T-cell (primary cell): ENCODE results near the gene LCOR. TPM values are rescaled to one million over a fixed set of nuclear protein-coding genes. Genes with fewer than 3 reads are reported as not detected.

Experiments
- ATAC-seq, 4 experiments: fragments of 200-7000 bp in 3 of 4; fragments of 150-1000 bp in 1 of 4; cut with Tn5 transposase; replicated peaks in 1 of 4; 1 replicate in 3 of 4; 2 replicates in 1 of 4; pipeline ENCODE4 v1.10.0; 2021; ENCODE audit warnings: moderate library complexity in 3 of 4, mild to moderate bottlenecking in 2 of 4, moderate number of reproducible peaks in 1 of 4
- CTCF ChIA-PET, 2 donors: fragments of 300-600 bp; sonication (Branson Sonifier 250); formaldehyde crosslinking; loops; one replicate each; lab custom pipeline; 2022; ENCODE audit warnings: antibody characterized with exemption in 2 of 2; lab: Charles Lee
- POLR2A ChIA-PET, 2 donors: fragments of 300-600 bp; sonication (Branson Sonifier 250); formaldehyde crosslinking; loops; one replicate each; lab custom pipeline; 2022; ENCODE audit warnings: antibody characterized with exemption in 2 of 2; lab: Charles Lee
- DNase-seq, 35 experiments: peaks; one replicate each; pipeline versions ENCODE4 v3.0.0 to v3.0.0-alpha.2; 2013 to 2023
- H3K27ac ChIP-seq: one replicate; pipeline ENCODE4 v1.5.1; 2013; ENCODE audit warnings: low read length
- H3K27me3 ChIP-seq, 2 experiments: replicated peaks in 1 of 2; 1 replicate in 1 of 2; 2 replicates in 1 of 2; pipeline versions ENCODE4 v1.6.1 to v1.7.0; 2013; ENCODE audit warnings: low read length in 1 of 2, mixed read lengths in 1 of 2; ENCODE audit not compliant: control insufficient read depth in 2 of 2, insufficient read depth in 2 of 2; ENCODE audit errors: extremely low read depth in 1 of 2
- H3K36me3 ChIP-seq, 2 donors: 1 replicate in 1 of 2; 2 replicates in 1 of 2; pipeline versions ENCODE4 v1.6.1 to v1.7.0; 2013; ENCODE audit warnings: low read length in 1 of 2; ENCODE audit not compliant: control insufficient read depth in 2 of 2, insufficient read depth in 1 of 2; ENCODE audit errors: extremely low read depth in 1 of 2
- H3K4me1 ChIP-seq, 2 experiments: 1 replicate in 1 of 2; 2 replicates in 1 of 2; pipeline versions ENCODE4 v1.6.1 to v1.7.0; 2013; ENCODE audit warnings: low read length in 2 of 2, mixed read lengths in 1 of 2; ENCODE audit not compliant: insufficient read depth in 2 of 2, control insufficient read depth in 1 of 2; ENCODE audit errors: extremely low read depth in 1 of 2
- H3K4me3 ChIP-seq, 2 donors: 1 replicate in 1 of 2; 2 replicates in 1 of 2; pipeline versions ENCODE4 v1.5.1 to v1.7.0; 2013; ENCODE audit warnings: mild to moderate bottlenecking in 2 of 2, low read length in 1 of 2, moderate library complexity in 1 of 2; ENCODE audit not compliant: control insufficient read depth in 1 of 2; ENCODE audit errors: extremely low read depth in 1 of 2
- H3K9me3 ChIP-seq: 2 replicates; pipeline ENCODE4 v1.7.0; 2013
- H3K27ac Mint-ChIP-seq, 2 donors: one replicate each; pipeline ENCODE4 v1.8.0; 2020 to 2021; ENCODE audit warnings: mild to moderate bottlenecking in 2 of 2, mixed read lengths in 2 of 2
- H3K27me3 Mint-ChIP-seq, 2 donors: one replicate each; pipeline ENCODE4 v1.8.0; 2021 to 2022; ENCODE audit warnings: mixed read lengths in 2 of 2
- H3K36me3 Mint-ChIP-seq: one replicate; pipeline ENCODE4 v1.8.0; 2021; ENCODE audit warnings: mixed read lengths
- H3K4me1 Mint-ChIP-seq, 3 donors: one replicate each; pipeline ENCODE4 v1.8.0; 2020 to 2022; ENCODE audit warnings: mixed read lengths in 3 of 3, mild to moderate bottlenecking in 1 of 3
- H3K4me3 Mint-ChIP-seq, 3 donors: one replicate each; pipeline ENCODE4 v1.8.0; 2020 to 2022; ENCODE audit warnings: mild to moderate bottlenecking in 3 of 3, mixed read lengths in 3 of 3, moderate library complexity in 3 of 3
- H3K9me3 Mint-ChIP-seq, 3 donors: one replicate each; pipeline ENCODE4 v1.8.0; 2020 to 2022; ENCODE audit warnings: mixed read lengths in 3 of 3
- WGBS: methylation state at CpG from one replicate; pipeline ENCODE4 v1.1.5; 2013; ENCODE audit warnings: missing lambda C conversion rate; ENCODE audit not compliant: insufficient coverage; 5-methylcytosine and 5-hydroxymethylcytosine counted together
- total RNA-seq, 35 experiments: library from RNA in 6 of 35; stranded (reverse) in 6 of 35; fragments of 120-200 nt in 1 of 35; gene quantifications; one replicate each; pipeline versions ENCODE4 v1.2.1 to v1.2.4 and lab custom pipeline; 2013 to 2026

The LCOR gene
- total RNA-seq, 5 donors from 2014 or later (not counting 1 experiment from before 2014, with no cell fraction given): 32.0 to 67.3 (median 38.0) TPM

GRCh38 chr10:97039538-97040247 is 207.6 kb downstream of the LCOR start:
- H3K9me3 Mint-ChIP-seq: peaks cover 0 to 2% (median 0%) of the 10 kb centered on the region in 3 donors
- no peak overlapping the region for H3K27ac Mint-ChIP-seq
- peaks cover 0 to 9% of the 10 kb centered on the region in 2 experiments for H3K4me1 ChIP-seq
- WGBS: 83% methylated on average over 9 of the region's 16 CpGs
- no peaks in the 10 kb centered on the region for H3K9me3 ChIP-seq
- no peaks in the 10 kb centered on the region for H3K36me3 Mint-ChIP-seq
- peaks cover 11 to 22% (median 14%) of the 10 kb centered on the region in 3 donors for H3K4me1 Mint-ChIP-seq
- POLR2A ChIA-PET: no interaction called here
- peaks cover 0 to 18% of the 10 kb centered on the region in 2 experiments for H3K27me3 ChIP-seq
- H3K4me3 Mint-ChIP-seq: no peak overlapping the region
- H3K27me3 Mint-ChIP-seq: peaks cover 15 to 20% of the 10 kb centered on the region in 2 donors
- no peak overlapping the region for H3K27ac ChIP-seq
- no peaks in the 10 kb centered on the region for H3K36me3 ChIP-seq
- ATAC-seq: no peak
- no peak for DNase-seq
- CTCF ChIA-PET: interaction anchor here in 1 of 2 donors (1.0 kb wide), 1 partner anchor 172 kb away, joined by 3 read pairs; no protein-coding TSS in a partner anchor
- no peak overlapping the region for H3K4me3 ChIP-seq

GRCh38 chr10:97040248-97040584 is 208.1 kb downstream of the LCOR start:
- DNase-seq: no peak
- no peaks in the 10 kb centered on the region for H3K36me3 Mint-ChIP-seq
- peaks cover 11 to 22% (median 14%) of the 10 kb centered on the region in 3 donors for H3K4me1 Mint-ChIP-seq
- POLR2A ChIA-PET: no interaction called here
- no peaks in the 10 kb centered on the region for H3K36me3 ChIP-seq
- H3K9me3 ChIP-seq: no peaks in the 10 kb centered on the region
- peaks cover 0 to 15% of the 10 kb centered on the region in 2 experiments for H3K27me3 ChIP-seq
- ATAC-seq: no peak
- no peak overlapping the region for H3K27ac Mint-ChIP-seq
- H3K4me3 ChIP-seq: no peak overlapping the region
- H3K27me3 Mint-ChIP-seq: peaks cover 12 to 16% of the 10 kb centered on the region in 2 donors
- H3K4me3 Mint-ChIP-seq: no peak overlapping the region
- WGBS: 100% methylated on average over 2 of the region's 9 CpGs
- peaks cover 0 to 9% of the 10 kb centered on the region in 2 experiments for H3K4me1 ChIP-seq
- CTCF ChIA-PET: no interaction called here
- H3K9me3 Mint-ChIP-seq: peaks cover 0 to 2% (median 0%) of the 10 kb centered on the region in 3 donors
- H3K27ac ChIP-seq: no peak overlapping the region

DNA sequence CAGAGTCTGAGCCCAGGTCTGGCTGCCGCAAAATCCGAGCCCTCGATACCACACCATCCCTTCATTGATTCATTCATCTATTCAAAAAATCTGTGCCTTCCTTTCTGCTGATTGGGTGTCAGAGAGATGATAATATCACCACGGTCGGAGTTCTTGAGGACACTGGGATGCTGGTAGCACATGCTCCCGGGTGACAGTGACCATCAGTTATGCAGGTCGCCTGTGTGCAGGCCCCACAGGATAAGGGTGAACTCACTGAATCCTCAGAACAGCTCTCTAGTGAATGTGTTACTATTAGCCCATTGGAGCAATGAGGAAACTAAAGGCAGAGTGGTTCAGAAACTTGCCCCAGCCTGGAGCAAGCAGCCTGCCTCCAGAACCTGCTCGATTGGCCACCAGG is 208.6 kb downstream of the LCOR start:
- CTCF ChIA-PET: no interaction called here
- 81% methylated on average over 4 of the region's 8 CpGs for WGBS
- H3K27ac Mint-ChIP-seq: no peak overlapping the region

DNA sequence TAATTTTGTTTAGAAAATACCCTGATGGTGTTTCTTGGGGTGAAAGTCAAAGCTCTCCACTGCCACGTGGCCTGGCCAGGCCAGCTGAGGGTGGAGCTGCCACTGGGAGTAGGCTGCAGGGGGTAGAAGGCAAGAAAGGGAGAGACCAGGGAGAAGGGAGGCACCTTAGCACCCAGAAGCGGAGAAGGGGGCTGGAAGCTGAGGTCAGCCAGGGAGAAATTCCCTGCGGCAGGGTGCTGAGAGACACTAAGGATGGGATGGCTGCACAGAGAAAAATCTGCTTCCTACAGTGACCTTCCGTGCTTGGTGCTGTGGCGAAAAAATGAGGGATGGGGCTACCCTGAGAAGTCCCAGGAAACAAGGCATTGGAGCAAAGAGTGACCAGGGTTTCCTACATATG is 210.0 kb downstream of the LCOR start:
- no peak for DNase-seq
- Mint-ChIP-seq H3K9me3 (peaks cover 0 to 2% (median 0%) of the 10 kb centered on the region in 3 donors), H3K4me3 (no peak overlapping the region), H3K4me1 (peaks cover 10 to 15% (median 13%) of the 10 kb centered on the region in 3 donors), H3K27ac (no peak overlapping the region), H3K36me3 (no peaks in the 10 kb centered on the region), H3K27me3 (peaks cover 0 to 5% of the 10 kb centered on the region in 2 donors)
- Histone ChIP-seq H3K27me3 (peaks cover 0 to 12% of the 10 kb centered on the region in 2 experiments), H3K4me3 (no peak overlapping the region), H3K9me3 (no peaks in the 10 kb centered on the region), H3K27ac (no peak overlapping the region), H3K36me3 (no peaks in the 10 kb centered on the region), H3K4me1 (peaks cover 0 to 9% of the 10 kb centered on the region in 2 experiments)
- 89% methylated on average over 5 of the region's 5 CpGs for WGBS
- POLR2A ChIA-PET: no interaction called here
- CTCF ChIA-PET: no interaction called here
- no peak for ATAC-seq

More for the DNA sequence above, 208.6 kb downstream of the LCOR start:
- H3K27ac ChIP-seq: no peak overlapping the region
- Mint-ChIP-seq H3K9me3 (peaks cover 0 to 2% (median 0%) of the 10 kb centered on the region in 3 donors), H3K36me3 (no peaks in the 10 kb centered on the region), H3K4me3 (no peak overlapping the region), H3K27me3 (peaks cover 9 to 12% of the 10 kb centered on the region in 2 donors), H3K4me1 (peaks cover 11 to 22% (median 14%) of the 10 kb centered on the region in 3 donors)
- peaks cover 0 to 9% of the 10 kb centered on the region in 2 experiments for H3K4me1 ChIP-seq
- POLR2A ChIA-PET: no interaction called here
- peaks cover 0 to 12% of the 10 kb centered on the region in 2 experiments for H3K27me3 ChIP-seq
- no peaks in the 10 kb centered on the region for H3K36me3 ChIP-seq
- H3K4me3 ChIP-seq: no peak overlapping the region
- no peaks in the 10 kb centered on the region for H3K9me3 ChIP-seq
- ATAC-seq: no peak
- DNase-seq: no peak

GRCh38 chr10:97042716-97043562 is 210.8 kb downstream of the LCOR start:
- DNase-seq: no peak
- no peaks in the 10 kb centered on the region for H3K36me3 Mint-ChIP-seq
- H3K4me1 Mint-ChIP-seq: peaks cover 2 to 6% (median 5%) of the 10 kb centered on the region in 3 donors
- H3K4me1 ChIP-seq: peaks cover 0 to under 1% of the 10 kb centered on the region in 2 experiments
- no peak overlapping the region for H3K4me3 Mint-ChIP-seq
- no peak overlapping the region for H3K4me3 ChIP-seq
- H3K27me3 Mint-ChIP-seq: peaks cover 0 to 5% of the 10 kb centered on the region in 2 donors
- H3K27ac ChIP-seq: no peak overlapping the region
- ChIA-PET POLR2A (no interaction called here), CTCF (no interaction called here)
- H3K27ac Mint-ChIP-seq: no peak overlapping the region
- ATAC-seq: no peak
- H3K9me3 ChIP-seq: no peaks in the 10 kb centered on the region
- no peaks in the 10 kb centered on the region for H3K36me3 ChIP-seq
- H3K9me3 Mint-ChIP-seq: peaks cover 0 to 2% (median 0%) of the 10 kb centered on the region in 3 donors
- 89% methylated on average over 32 of the region's 38 CpGs for WGBS
- H3K27me3 ChIP-seq: peaks cover 0 to 10% of the 10 kb centered on the region in 2 experiments

DNA sequence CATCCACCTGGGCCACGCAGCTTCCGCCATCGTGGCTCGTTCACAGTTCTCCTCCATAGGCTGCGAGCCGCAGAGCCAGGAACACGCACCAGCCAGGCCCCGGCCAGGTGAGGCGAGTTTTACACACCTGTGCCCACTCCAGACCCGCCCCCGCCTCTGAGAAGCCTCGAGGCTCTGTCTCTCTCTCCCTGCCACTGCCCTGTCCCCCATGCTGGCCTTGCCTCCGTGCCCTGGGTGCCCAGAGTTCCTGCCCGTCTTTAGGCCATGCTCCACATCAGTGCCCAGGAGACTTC is 211.4 kb downstream of the LCOR start:
- WGBS: 81% methylated on average over 14 of the region's 14 CpGs
- H3K36me3 ChIP-seq: no peaks in the 10 kb centered on the region
- no peak overlapping the region for H3K4me3 ChIP-seq
- Mint-ChIP-seq H3K9me3 (peaks cover 0 to 2% (median 0%) of the 10 kb centered on the region in 3 donors), H3K27me3 (peaks cover 0 to 6% of the 10 kb centered on the region in 2 donors), H3K4me3 (no peak overlapping the region), H3K4me1 (peaks cover 0 to under 1% (median 0%) of the 10 kb centered on the region in 3 donors), H3K27ac (no peak overlapping the region), H3K36me3 (no peaks in the 10 kb centered on the region)
- ATAC-seq: no peak
- H3K9me3 ChIP-seq: no peaks in the 10 kb centered on the region
- no peak for DNase-seq
- H3K27me3 ChIP-seq: peaks cover 0 to 6% of the 10 kb centered on the region in 2 experiments
- CTCF ChIA-PET: no interaction called here
- no peak overlapping the region for H3K27ac ChIP-seq
- no peaks in the 10 kb centered on the region for H3K4me1 ChIP-seq
- POLR2A ChIA-PET: no interaction called here
